B cell (primary cell): ENCODE results near the gene TUT1.

Source experiments
- CTCF ChIP-seq: fragments of 200-600 bp; IDR thresholded peaks from one replicate; pipeline ENCODE4 v1.8.0; 2022; ENCODE audit warnings: antibody characterized with exemption, mild to moderate bottlenecking
- EZH2 ChIP-seq: IDR thresholded peaks from 2 replicates; pipeline ENCODE4 v1.6.1; 2012; ENCODE audit warnings: borderline replicate concordance, low read depth, mild to moderate bottlenecking, moderate library complexity, low read length; ENCODE audit not compliant: insufficient read depth, poor library complexity, severe bottlenecking

- TF ChIP-seq CTCF, result no peak
- no peak for TF ChIP-seq EZH2
These were observed 50.3 kb downstream of the TUT1 start for GRCh38 chr11:62540804-62541701.
